Loucy (cell line): ENCODE measurements around the gene CD86.

Source experiments
- CTCF ChIP-seq: fragments of 200-600 bp; sonication (generic); conservative IDR thresholded peaks from 2 replicates; pipeline ENCODE4 v1.5.1; 2014; ENCODE audit warnings: mild to moderate bottlenecking, antibody characterized with exemption, low read length
- EZH2phosphoT487 ChIP-seq: fragments of 200-600 bp; IDR thresholded peaks from 2 replicates; pipeline ENCODE4 v1.6.1; 2018; ENCODE audit warnings: antibody characterized with exemption, mild to moderate bottlenecking, moderate library complexity, borderline replicate concordance

- no peak for TF ChIP-seq CTCF
- no peak for TF ChIP-seq EZH2phosphoT487
Measured at GRCh38 chr3:122094125-122094524, 39.0 kb downstream of the CD86 start.
